Activated effector memory CD4-positive, alpha-beta T cell treated with anti-CD3 and anti-CD28 coated beads, Interleukin-2, amount 50 U/mL, for 16 hours (primary cell): Measurements from ENCODE around the gene RBM43.
A peak's percentile ranks its signal among the peaks of the same experiment; 100 is the strongest.
"Not testable (repeated sequence)": the region's sequence is repeated elsewhere in the genome, so short reads cannot be mapped to it uniquely, and the experiment has no call there.

Experiments used
- DNase-seq: peaks from one replicate; pipeline ENCODE4 v3.0.0-alpha.2; 2020

Gene RBM43

GRCh38 chr2:151267537-151267936 lies 5.9 kb upstream of the RBM43 start:
- DNase-seq: no peak

GRCh38 chr2:151265991-151266390 lies 4.3 kb upstream of the RBM43 start:
- DNase-seq: no peak

- DNase-seq: no peak
These were observed 2.6 kb upstream of the RBM43 start for GRCh38 chr2:151264157-151264825.

GRCh38 chr2:151262629-151263028 lies 966 bp upstream of the RBM43 start:
- no peak for DNase-seq

GRCh38 chr2:151261977-151262291 lies 271 bp upstream of the RBM43 start:
- DNase-seq: no peak

- DNase-seq: no peak
These were observed 961 bp downstream of the RBM43 start for GRCh38 chr2:151260573-151261230.

GRCh38 chr2:151258121-151258520 lies 3.5 kb downstream of the RBM43 start:
- DNase-seq: no peak

GRCh38 chr2:151252646-151253045 lies 9.0 kb downstream of the RBM43 start:
- DNase-seq: no peak

- no peak for DNase-seq
These were observed 10.7 kb downstream of the RBM43 start for GRCh38 chr2:151251012-151251411.

- no peak for DNase-seq
These were observed 14.2 kb downstream of the RBM43 start for GRCh38 chr2:151247432-151247831.

GRCh38 chr2:151246152-151246551 lies 15.5 kb downstream of the RBM43 start:
- no peak for DNase-seq

- DNase-seq: no peak
These were observed 18.2 kb downstream of the RBM43 start for GRCh38 chr2:151243468-151243867.

GRCh38 chr2:151241224-151241623 lies 20.4 kb downstream of the RBM43 start:
- no peak for DNase-seq

GRCh38 chr2:151240433-151240832 lies 21.2 kb downstream of the RBM43 start:
- DNase-seq: no peak

GRCh38 chr2:151239624-151240023 lies 22.0 kb downstream of the RBM43 start:
- DNase-seq: no peak

GRCh38 chr2:151238527-151239487 lies 22.9 kb downstream of the RBM43 start:
- DNase-seq: peak; percentile 69

GRCh38 chr2:151237422-151238025 lies 24.1 kb downstream of the RBM43 start:
- no peak for DNase-seq

GRCh38 chr2:151233760-151234159 lies 27.9 kb downstream of the RBM43 start:
- DNase-seq: not testable (repeated sequence)

- not testable (repeated sequence) for DNase-seq
These were observed 28.4 kb downstream of the RBM43 start for GRCh38 chr2:151233288-151233687.

- DNase-seq: no peak
These were observed 31.0 kb downstream of the RBM43 start for GRCh38 chr2:151230627-151231140.

GRCh38 chr2:151228847-151229512 lies 32.7 kb downstream of the RBM43 start:
- no peak for DNase-seq

- DNase-seq: no peak
These were observed 44.3 kb downstream of the RBM43 start for GRCh38 chr2:151217343-151217742.
